Liver (tissue), 9 donors: ENCODE results near the gene DGCR2. TPM values are rescaled to one million over a fixed set of nuclear protein-coding genes. Genes with fewer than 3 reads are reported as not detected.

Experiments used
- DNase-seq: peaks from one replicate; pipeline ENCODE4 v3.0.0-alpha.2; 2017; ENCODE audit warnings: low spot score
- H3K27ac ChIP-seq, 2 donors: one replicate each; pipeline ENCODE4 v1.7.0; 2013; ENCODE audit warnings: inconsistent platforms in 2 of 2, low read length in 2 of 2, control low read depth in 1 of 2, low read depth in 1 of 2, mild to moderate bottlenecking in 1 of 2
- H3K27me3 ChIP-seq, 4 donors: one replicate each; pipeline versions ENCODE4 v1.6.1 to v1.7.0; 2013; ENCODE audit warnings: low read length in 3 of 4, inconsistent platforms in 1 of 4, mild to moderate bottlenecking in 1 of 4, moderate library complexity in 1 of 4; ENCODE audit not compliant: control insufficient read depth in 4 of 4, insufficient read depth in 4 of 4
- H3K36me3 ChIP-seq, 4 donors: one replicate each; pipeline versions ENCODE4 v1.6.1 to v1.7.0; 2013; ENCODE audit warnings: low read length in 3 of 4, mild to moderate bottlenecking in 3 of 4, low read depth in 1 of 4, moderate library complexity in 1 of 4; ENCODE audit not compliant: control insufficient read depth in 4 of 4, insufficient read depth in 3 of 4
- H3K4me1 ChIP-seq, 4 donors: one replicate each; pipeline versions ENCODE4 v1.6.1 to v1.7.0; 2013; ENCODE audit warnings: low read length in 3 of 4, mild to moderate bottlenecking in 3 of 4, moderate library complexity in 1 of 4; ENCODE audit not compliant: control insufficient read depth in 4 of 4, insufficient read depth in 4 of 4
- H3K4me3 ChIP-seq, 3 donors: one replicate each; pipeline versions ENCODE4 v1.6.1 to v1.7.0; 2013; ENCODE audit warnings: low read length in 3 of 3, control low read depth in 1 of 3, low read depth in 1 of 3, mild to moderate bottlenecking in 1 of 3
- H3K9ac ChIP-seq, 2 donors: one replicate each; pipeline ENCODE4 v1.7.0; 2013; ENCODE audit warnings: low read length in 2 of 2, mild to moderate bottlenecking in 2 of 2, moderate library complexity in 2 of 2, control low read depth in 1 of 2, low read depth in 1 of 2
- H3K9me3 ChIP-seq, 4 donors: one replicate each; pipeline versions ENCODE4 v1.6.1 to v1.7.0; 2013; ENCODE audit warnings: low read length in 3 of 4; ENCODE audit not compliant: control insufficient read depth in 4 of 4
- ATF3 ChIP-seq: IDR thresholded peaks from 2 replicates; pipeline ENCODE4 v1.6.1; 2016; ENCODE audit warnings: antibody characterized with exemption
- CTCF ChIP-seq: fragments of 150-350 bp; IDR thresholded peaks from 2 replicates; pipeline ENCODE4 v1.5.1; 2017; ENCODE audit warnings: improper control_type of control experiment, low read depth, low read length; ENCODE audit not compliant: missing input control
- EGR1 ChIP-seq, 2 donors: IDR thresholded peaks; 2 replicates each; pipeline ENCODE4 v1.6.1; 2016 to 2018; ENCODE audit warnings: antibody characterized with exemption in 2 of 2, low read depth in 2 of 2
- FOXA1 ChIP-seq: IDR thresholded peaks from 2 replicates; pipeline ENCODE4 v1.6.1; 2016; ENCODE audit warnings: antibody characterized with exemption
- FOXA2 ChIP-seq: IDR thresholded peaks from 2 replicates; pipeline ENCODE4 v1.6.1; 2016; ENCODE audit warnings: antibody characterized with exemption
- GABPA ChIP-seq, 2 donors: IDR thresholded peaks in 1 of 2; conservative IDR thresholded peaks in 1 of 2; 2 replicates each; pipeline ENCODE4 v1.6.1; 2016; ENCODE audit warnings: antibody characterized with exemption in 2 of 2, mild to moderate bottlenecking in 1 of 2, moderate library complexity in 1 of 2
- HNF4A ChIP-seq, 2 donors: conservative IDR thresholded peaks; 2 replicates each; pipeline ENCODE4 v1.6.1; 2016; ENCODE audit warnings: antibody characterized with exemption in 2 of 2, mild to moderate bottlenecking in 2 of 2
- HNF4G ChIP-seq: IDR thresholded peaks from 2 replicates; pipeline ENCODE4 v1.6.1; 2016; ENCODE audit warnings: antibody characterized with exemption
- JUND ChIP-seq, 2 donors: IDR thresholded peaks; 2 replicates each; pipeline ENCODE4 v1.6.1; 2016; ENCODE audit warnings: antibody characterized with exemption in 2 of 2
- MAX ChIP-seq: IDR thresholded peaks from 2 replicates; pipeline ENCODE4 v1.6.1; 2016; ENCODE audit warnings: antibody characterized with exemption
- NR2F2 ChIP-seq: IDR thresholded peaks from 2 replicates; pipeline ENCODE4 v1.6.1; 2016; ENCODE audit warnings: antibody characterized with exemption
- RAD21 ChIP-seq, 2 donors: IDR thresholded peaks; 2 replicates each; pipeline ENCODE4 v1.6.1; 2016; ENCODE audit warnings: antibody characterized with exemption in 2 of 2, mild to moderate bottlenecking in 2 of 2
- REST ChIP-seq: IDR thresholded peaks from 2 replicates; pipeline ENCODE4 v1.6.1; 2016; ENCODE audit warnings: antibody characterized with exemption, mild to moderate bottlenecking
- RXRA ChIP-seq, 2 donors: IDR thresholded peaks; 2 replicates each; pipeline ENCODE4 v1.6.1; 2017 to 2018; ENCODE audit warnings: antibody characterized with exemption in 2 of 2, mild to moderate bottlenecking in 1 of 2
- SP1 ChIP-seq: IDR thresholded peaks from 2 replicates; pipeline ENCODE4 v1.6.1; 2018; ENCODE audit warnings: antibody characterized with exemption, mild to moderate bottlenecking
- TAF1 ChIP-seq: conservative IDR thresholded peaks from 2 replicates; pipeline ENCODE4 v1.6.1; 2016; ENCODE audit warnings: antibody characterized with exemption, mild to moderate bottlenecking
- YY1 ChIP-seq: IDR thresholded peaks from 2 replicates; pipeline ENCODE4 v1.6.1; 2016; ENCODE audit warnings: antibody characterized with exemption, mild to moderate bottlenecking
- ZBTB33 ChIP-seq: IDR thresholded peaks from 2 replicates; pipeline ENCODE4 v1.6.1; 2016; ENCODE audit warnings: antibody characterized with exemption
- WGBS: extraction: QIAGEN DNeasy Blood & Tissue Kit; methylation state at CpG from one replicate; pipeline ENCODE4 v1.1.7; 2013; 5-methylcytosine and 5-hydroxymethylcytosine counted together
- polyA plus RNA-seq, 2 donors: library from polyadenylated mRNA; stranded (reverse) in 1 of 2; unstranded in 1 of 2; fragments of 200-250 nt in 1 of 2; fragments of >200 nt in 1 of 2; fragmentation: Nextera tagmentation in 1 of 2; extraction: Ambion mirVana in 1 of 2; gene quantifications; one replicate each; pipeline versions ENCODE4 v1.2.1 to v1.2.3, GENCODE V29; 2013 to 2015
- total RNA-seq, 2 donors: library from RNA; depleted of rRNA; stranded (reverse); fragments of >200 nt; gene quantifications; one replicate each; pipeline ENCODE4 v1.2.3, GENCODE V29; 2014
- donor health status: healthy.
- donor health status: healthy.
- donor health status: healthy.
- donor health status: healthy.
- donor health status: healthy.

Gene DGCR2
- total and polyA plus RNA-seq, 4 donors, result 11.2 to 30.0 (median 21.1) TPM

- DNase-seq, result no peak
- no peak overlapping the region for H3K27ac ChIP-seq
- H3K4me1 ChIP-seq, result peaks cover 1 to 8% (median 5%) of the 10 kb centered on the region in 4 donors
- H3K27me3 ChIP-seq, result no peaks in the 10 kb centered on the region
- peaks cover 0 to 2% (median 0%) of the 10 kb centered on the region in 4 donors for H3K36me3 ChIP-seq
- no peak overlapping the region for H3K4me3 ChIP-seq
- 84% methylated on average over 5 of the region's 5 CpGs for WGBS
- no peak overlapping the region for H3K9ac ChIP-seq
- no peak for TF ChIP-seq FOXA2
- TF ChIP-seq JUND (IDR thresholded peaks at IDR 0.05), result no peak
- H3K9me3 ChIP-seq, result no peaks in the 10 kb centered on the region
These were observed 18.1 kb downstream of the DGCR2 start for GRCh38 chr22:19103880-19104821.

- Histone ChIP-seq H3K27ac (peak overlapping the region in 1 of 2 donors; percentile 3), H3K4me1 (peaks cover 0 to 4% (median 2%) of the 10 kb centered on the region in 4 donors), H3K9me3 (no peaks in the 10 kb centered on the region), H3K9ac (no peak overlapping the region), H3K27me3 (no peaks in the 10 kb centered on the region), H3K4me3 (no peak overlapping the region), H3K36me3 (no peaks in the 10 kb centered on the region)
- TF ChIP-seq TAF1 (no peak), MAX (no peak), JUND (IDR thresholded peaks at IDR 0.05) (no peak), EGR1 (IDR thresholded peaks at IDR 0.05; ENCODE audit: low read depth in 2 of 2) (no peak), HNF4A (conservative IDR thresholded peaks at IDR 0.05) (no peak), NR2F2 (no peak), ZBTB33 (no peak), YY1 (no peak), HNF4G (no peak), REST (no peak), RXRA (IDR thresholded peaks at IDR 0.05) (no peak), GABPA (IDR thresholded peaks at IDR 0.05 in 1 of 2, conservative IDR thresholded peaks at IDR 0.05 in 1 of 2) (no peak), FOXA2 (no peak), CTCF (no peak), RAD21 (IDR thresholded peaks at IDR 0.05) (no peak), ATF3 (no peak), SP1 (no peak), FOXA1 (no peak)
- DNase-seq, result no peak
- WGBS, result 89% methylated on average over 4 of the region's 4 CpGs
These were observed 24.1 kb downstream of the DGCR2 start for GRCh38 chr22:19098157-19098556.
